ENCODE results near the gene DCAF12.
"Not testable (repeated sequence)": the region's sequence is repeated elsewhere in the genome, so short reads cannot be mapped to it uniquely, and the experiment has no call there.

The DCAF12 gene

GRCh38 chr9:34059954-34060353, 66.5 kb downstream of the DCAF12 start:
- no peak for DNase-seq

- no peak for DNase-seq
Measured at GRCh38 chr9:34059281-34059680, 67.2 kb downstream of the DCAF12 start.

- DNase-seq: no peak
Measured at GRCh38 chr9:34049630-34050384, 76.7 kb downstream of the DCAF12 start.

GRCh38 chr9:34048727-34049629, 77.5 kb downstream of the DCAF12 start, which contains the start of gene UBAP2:
UBAP2 (minus strand) TSS chr9:34048887; CDS start chr9:34017148, 31,739 bp downstream.
- peak; percentile 97 for DNase-seq

GRCh38 chr9:34047864-34048726, 78.4 kb downstream of the DCAF12 start:
- peak; percentile 80 for DNase-seq

- peak; percentile 30 for DNase-seq
Measured at GRCh38 chr9:34046784-34047379, 79.6 kb downstream of the DCAF12 start.

- DNase-seq: no peak
Measured at GRCh38 chr9:34045903-34046302, 80.6 kb downstream of the DCAF12 start.

GRCh38 chr9:34042074-34042473, 84.4 kb downstream of the DCAF12 start:
- not testable (repeated sequence) for DNase-seq

GRCh38 chr9:34038851-34039250, 87.6 kb downstream of the DCAF12 start:
- DNase-seq: not testable (repeated sequence)

- DNase-seq: no peak
Measured at GRCh38 chr9:34037626-34038025, 88.9 kb downstream of the DCAF12 start.

- no peak for DNase-seq
Measured at GRCh38 chr9:34036625-34037024, 89.9 kb downstream of the DCAF12 start.

Measured in activated CD4-positive, alpha-beta T cell treated with anti-CD3 and anti-CD28 coated beads, Interleukin-2, Interleukin-6, amounts not matched to agents 100 ng/mL and 50 ng/mL, durations not matched to agents 16 hours and 8 hours (primary cell).